ENCODE data around the gene MIER2. TPM values are rescaled to one million over a fixed set of nuclear protein-coding genes. Genes with fewer than 3 reads are reported as not detected.

The MIER2 gene
- 13.2 and 15.2 TPM in 2 replicates for total RNA-seq

GRCh38 chr19:344625-345319 lies at the start of gene MIER2:
TSS of gene MIER2 (minus strand) at chr19:344796. CDS start at chr19:344782, 14 bp downstream.

GRCh38 chr19:291006-291521 lies 53.5 kb downstream of the MIER2 start, which contains the start of gene PLPP2:
TSS of gene PLPP2 (minus strand) at chr19:291403. CDS start at chr19:291336, 67 bp downstream.

Other genes starting within 250 kb of the MIER2 start
- not detected in 2 replicates for gene OR4F17, start 237.7 kb downstream of the MIER2 start, total RNA-seq
- 7.6 and 9.6 TPM in 2 replicates for gene PLPP2, start 53.4 kb downstream of the MIER2 start, total RNA-seq
- under 0.01 and 0.20 TPM in 2 replicates for gene C2CD4C, start 64.4 kb upstream of the MIER2 start, total RNA-seq
- 0.39 and 0.73 TPM in 2 replicates for gene SHC2, start 116.2 kb upstream of the MIER2 start, total RNA-seq
- under 0.01 and 0.37 TPM in 2 replicates for gene MADCAM1, start 151.7 kb upstream of the MIER2 start, total RNA-seq
- 27.6 and 43.0 TPM in 2 replicates for gene TPGS1, start 162.7 kb upstream of the MIER2 start, total RNA-seq
- 41.5 and 44.8 TPM in 2 replicates for gene CDC34, start 187.0 kb upstream of the MIER2 start, total RNA-seq
- not detected in 2 replicates for gene GZMM, start 199.3 kb upstream of the MIER2 start, total RNA-seq
- gene BSG, start 227.8 kb upstream of the MIER2 start, total RNA-seq = 287 and 293 TPM in 2 replicates
- 0.37 and 0.59 TPM in 2 replicates for gene HCN2, start 245.1 kb upstream of the MIER2 start, total RNA-seq